Astrocyte (in vitro differentiated cells and primary cell): ENCODE data around the gene CCNF.

Experiments
- CTCF ChIP-seq: IDR thresholded peaks from 2 replicates; pipeline ENCODE4 v1.5.1; 2011; ENCODE audit warnings: low read depth, mild to moderate bottlenecking, inconsistent platforms, low read length, moderate library complexity; ENCODE audit not compliant: insufficient read depth
- EZH2 ChIP-seq: IDR thresholded peaks from 2 replicates; pipeline ENCODE4 v1.6.1; 2012; ENCODE audit warnings: mild to moderate bottlenecking, low read length, inconsistent platforms; ENCODE audit not compliant: insufficient read depth

GRCh38 chr16:2482708-2483534, 53.7 kb downstream of the CCNF start:
- TF ChIP-seq CTCF: no peak
- no peak for TF ChIP-seq EZH2
